HG03565 (cell line): ENCODE results near the gene WFDC11.
"Not testable (repeated sequence)": the region's sequence is repeated elsewhere in the genome, so short reads cannot be mapped to it uniquely, and the experiment has no call there.

Source experiments
- ATAC-seq: cut with Tn5 transposase; IDR thresholded peaks from one replicate; pipeline ENCODE4 v1.9.1; 2021; ENCODE audit warnings: mild to moderate bottlenecking, moderate library complexity; ENCODE audit not compliant: unreplicated experiment

WFDC11 gene

DNA sequence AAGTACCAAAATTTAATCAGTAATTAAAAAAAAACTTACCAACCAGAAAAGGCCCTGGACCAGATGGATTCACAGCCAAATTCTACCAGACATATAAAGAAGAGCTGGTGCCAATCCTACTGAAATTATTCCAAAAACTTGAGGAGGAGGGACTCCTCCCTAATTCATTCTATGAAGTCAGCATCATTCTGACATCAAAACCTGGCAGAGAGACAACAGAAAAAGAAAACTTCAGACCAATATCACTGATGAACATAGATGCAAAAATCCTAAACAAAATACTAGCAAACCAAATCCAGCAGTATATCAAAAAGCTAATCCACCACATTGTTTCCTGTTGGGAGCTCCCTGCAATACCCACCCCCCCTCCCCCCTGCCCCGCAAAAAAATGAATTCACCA, at the start of gene WFDC11:
Gene WFDC11 (minus strand): TSS at position 101 of the 400 bp plus-strand sequence. CDS start 19,639 bp downstream, outside the sequence.
- no peak for ATAC-seq

DNA sequence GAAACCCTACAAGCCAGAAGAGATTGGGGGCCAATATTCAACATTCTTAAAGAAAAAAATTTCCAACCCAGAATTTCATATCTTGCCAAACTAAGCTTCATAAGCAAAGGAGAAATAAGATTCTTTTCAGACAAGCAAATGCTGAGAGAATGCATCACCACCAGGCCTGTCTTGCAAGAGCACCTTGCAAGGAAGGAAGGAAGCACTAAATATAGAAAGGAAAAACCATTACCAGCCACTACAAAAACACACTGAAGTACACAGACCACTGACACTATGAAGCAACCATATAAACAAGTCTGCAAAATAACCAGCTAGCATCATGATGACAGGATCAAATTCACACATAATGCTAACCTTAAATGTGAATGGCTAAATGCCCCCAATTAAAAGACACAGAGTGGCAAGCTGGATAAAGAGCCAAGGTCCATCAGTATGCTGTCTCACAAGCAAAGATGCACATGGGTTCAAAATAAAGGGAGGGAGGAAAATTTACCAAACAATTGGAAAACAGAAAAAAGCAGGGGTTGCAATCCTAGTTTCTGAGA, 46.2 kb upstream of the WFDC11 start:
- not testable (repeated sequence) for ATAC-seq

DNA sequence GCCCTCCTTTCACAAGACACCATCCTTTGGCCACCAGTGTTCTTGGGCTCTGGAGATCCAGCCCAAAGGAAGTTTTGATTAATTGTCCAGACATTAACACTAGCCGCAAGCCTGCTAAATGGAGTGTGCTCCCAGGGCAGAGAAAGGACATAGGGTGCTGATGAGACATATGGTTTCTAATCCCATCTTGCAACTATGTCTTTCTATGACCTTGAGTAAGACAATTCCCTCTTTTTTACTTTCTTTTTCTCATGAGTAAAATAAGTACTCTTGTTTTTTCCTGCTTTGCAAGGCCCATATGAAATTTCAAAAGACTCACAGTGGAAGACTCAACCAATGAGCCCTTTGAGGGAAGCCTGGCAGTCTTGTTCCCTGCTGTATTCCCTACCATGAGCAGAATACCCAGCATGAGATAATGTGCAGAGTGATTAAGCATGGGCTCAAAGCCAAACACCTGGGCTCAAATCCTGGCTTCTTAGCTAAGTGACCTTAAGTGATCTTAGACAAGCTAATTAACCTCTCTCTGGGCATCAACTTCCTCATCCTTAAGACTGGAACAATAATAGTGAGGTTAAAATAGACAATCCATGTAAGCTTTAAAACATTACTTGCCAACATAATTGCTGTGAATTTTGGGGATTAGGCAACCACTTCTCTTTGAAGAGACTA, 35.1 kb upstream of the WFDC11 start, which contains the start of gene WFDC10B:
Gene WFDC10B (minus strand): TSS at position 51 of the 669 bp plus-strand sequence. CDS start 19,027 bp downstream, outside the sequence.
- no peak for ATAC-seq

DNA sequence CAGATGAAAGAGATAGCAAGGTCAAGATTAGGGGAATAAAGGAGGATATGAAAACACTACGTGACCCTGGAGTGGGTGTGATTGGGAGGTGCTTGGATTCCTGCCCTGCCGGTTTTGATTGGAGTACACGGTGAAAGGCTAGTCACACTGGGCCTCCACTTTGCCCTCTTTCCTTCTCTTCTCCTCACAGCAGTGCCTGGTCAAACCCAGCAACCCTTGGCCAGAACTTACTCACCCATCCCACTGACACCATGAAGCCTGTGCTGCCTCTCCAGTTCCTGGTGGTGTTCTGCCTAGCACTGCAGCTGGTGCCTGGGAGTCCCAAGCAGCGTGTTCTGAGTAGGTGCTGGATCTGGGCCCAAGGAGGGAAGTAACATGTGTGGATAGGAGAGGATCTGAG, 31.8 kb upstream of the WFDC11 start, which contains the start of gene WFDC13:
Gene WFDC13 (plus strand): TSS at position 166 of the 400 bp plus-strand sequence. CDS start 86 bp downstream, at position 252.
- ATAC-seq: no peak

DNA sequence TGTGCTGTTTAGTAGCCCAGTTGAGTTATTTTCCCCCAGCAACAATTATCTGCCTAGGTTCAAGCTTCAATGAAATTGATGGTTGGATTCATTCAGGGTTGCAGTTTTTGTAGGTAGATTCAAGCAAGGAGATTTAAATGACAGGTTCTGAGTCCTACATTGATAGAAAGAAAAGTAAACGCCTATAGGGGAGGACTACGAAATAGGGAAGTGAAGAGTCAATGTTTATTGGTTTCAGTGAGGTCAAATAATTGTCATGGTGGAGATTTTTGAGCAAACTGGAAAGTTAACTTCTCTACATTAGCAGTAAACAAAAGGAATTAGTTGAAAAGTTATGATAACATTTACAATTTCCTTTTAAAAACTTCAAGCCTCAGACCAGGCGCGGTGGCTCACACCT, 31.1 kb upstream of the WFDC11 start:
- ATAC-seq: no peak

DNA sequence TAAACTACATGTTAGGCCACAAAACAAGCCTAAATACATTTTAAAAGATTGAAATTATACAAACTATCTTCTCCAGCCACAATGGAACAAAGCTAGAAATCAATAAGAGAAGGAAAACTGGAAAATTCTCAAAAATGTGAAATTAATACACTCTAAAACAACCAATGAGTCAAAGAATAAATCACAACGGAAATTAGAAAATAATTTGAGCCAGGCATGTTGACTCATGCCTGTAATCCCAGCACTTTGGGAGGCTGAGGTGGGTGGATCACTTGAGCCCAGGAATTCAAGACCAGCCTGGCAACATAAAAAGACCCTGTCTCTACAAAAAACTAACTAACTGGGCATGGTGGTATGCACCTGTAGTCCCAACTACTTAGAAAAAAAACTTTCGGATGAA, 25.5 kb upstream of the WFDC11 start:
- ATAC-seq: no peak

DNA sequence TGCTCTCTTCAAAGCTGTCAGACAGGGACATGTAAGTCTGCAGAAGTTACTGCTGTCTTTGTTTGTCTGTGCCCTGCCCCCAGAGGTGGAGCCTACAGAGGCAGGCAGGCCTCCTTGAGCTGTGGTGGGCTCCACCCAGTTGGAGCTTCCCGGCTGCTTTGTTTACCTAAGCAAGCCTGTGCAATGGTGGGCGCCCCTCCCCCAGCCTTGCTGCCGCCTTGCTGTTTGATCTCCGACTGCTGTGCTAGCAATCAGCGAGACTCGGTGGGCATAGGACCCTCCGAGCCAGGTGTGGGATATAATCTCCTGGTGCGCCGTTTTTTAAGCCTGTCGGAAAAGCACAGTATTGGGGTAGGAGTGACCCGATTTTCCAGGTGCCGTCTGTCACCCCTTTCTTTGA, 23.3 kb upstream of the WFDC11 start:
- not testable (repeated sequence) for ATAC-seq

DNA sequence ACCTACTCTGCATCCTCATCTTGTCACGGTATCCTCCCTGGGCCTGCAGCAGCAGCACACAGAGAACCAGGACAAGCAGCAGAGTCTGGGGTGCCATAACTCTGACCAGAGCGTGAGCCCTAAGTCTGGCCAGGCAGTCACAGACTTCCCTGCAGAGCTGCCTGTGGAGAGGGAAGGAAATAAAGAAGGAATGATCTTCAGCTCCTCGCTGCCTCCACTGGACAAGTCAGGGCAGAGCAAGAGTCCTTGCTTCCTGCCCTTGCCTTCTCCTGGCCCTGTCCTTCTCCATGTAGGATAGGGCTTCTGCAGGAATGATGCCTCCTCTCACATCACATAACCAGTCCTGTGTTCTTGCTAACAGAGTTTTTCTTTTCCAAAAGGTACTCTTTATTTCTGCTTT, 15.9 kb upstream of the WFDC11 start:
- no peak for ATAC-seq

DNA sequence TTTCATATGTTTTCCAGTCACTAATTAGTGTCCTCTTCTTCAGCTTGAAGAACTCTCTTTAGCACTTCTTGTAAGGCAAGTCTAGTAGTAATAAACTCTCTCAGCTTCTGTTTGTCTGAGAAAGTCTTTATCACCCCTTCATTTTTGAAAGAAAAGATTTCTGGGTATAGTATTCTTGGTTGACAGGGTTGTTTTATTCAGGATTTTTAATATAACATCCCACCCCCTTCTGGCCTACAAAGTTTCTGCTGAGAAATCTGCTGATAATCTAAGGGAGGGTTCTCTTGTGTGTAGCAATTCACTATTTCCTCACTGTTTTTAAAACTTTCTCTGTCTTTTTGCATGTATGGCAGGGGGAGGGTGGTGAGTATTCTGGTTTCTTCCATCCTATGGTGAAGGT, 9.6 kb upstream of the WFDC11 start:
- ATAC-seq: no peak

DNA sequence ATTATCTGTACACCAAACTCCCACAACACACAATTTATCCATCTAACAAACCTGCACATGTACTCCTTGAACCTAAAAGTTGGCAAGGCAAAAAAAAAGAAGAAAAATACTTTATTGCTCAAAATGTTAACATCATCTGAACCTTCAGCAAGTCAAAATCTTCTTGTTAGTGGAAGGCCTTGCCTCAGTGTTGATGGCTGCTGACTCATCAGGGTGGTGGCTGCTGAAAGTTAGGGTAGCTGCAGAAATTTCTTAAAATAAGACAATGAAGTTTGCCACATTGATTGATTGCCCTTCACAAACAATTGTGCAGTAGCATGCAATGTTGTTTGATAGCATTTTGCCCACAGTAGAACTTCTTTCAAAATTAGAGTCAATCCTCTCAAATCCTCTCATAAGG, 2.7 kb upstream of the WFDC11 start:
- ATAC-seq: no peak

DNA sequence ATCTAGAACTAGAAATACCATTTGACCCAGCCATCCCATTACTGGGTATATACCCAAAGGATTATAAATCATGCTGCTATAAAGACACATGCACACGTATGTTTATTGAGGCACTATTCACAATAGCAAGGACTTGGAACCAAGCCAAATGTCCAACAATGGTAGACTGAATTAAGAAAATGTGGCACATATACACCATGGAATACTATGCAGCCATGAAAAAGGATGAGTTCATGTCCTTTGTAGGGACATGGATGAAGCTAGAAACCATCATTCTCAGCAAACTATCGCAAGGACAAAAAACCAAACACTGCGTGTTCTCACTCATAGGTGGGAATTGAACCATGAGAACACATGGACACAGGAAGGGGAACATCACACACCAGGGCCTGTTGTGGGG, 13.0 kb downstream of the WFDC11 start:
- not testable (repeated sequence) for ATAC-seq

DNA sequence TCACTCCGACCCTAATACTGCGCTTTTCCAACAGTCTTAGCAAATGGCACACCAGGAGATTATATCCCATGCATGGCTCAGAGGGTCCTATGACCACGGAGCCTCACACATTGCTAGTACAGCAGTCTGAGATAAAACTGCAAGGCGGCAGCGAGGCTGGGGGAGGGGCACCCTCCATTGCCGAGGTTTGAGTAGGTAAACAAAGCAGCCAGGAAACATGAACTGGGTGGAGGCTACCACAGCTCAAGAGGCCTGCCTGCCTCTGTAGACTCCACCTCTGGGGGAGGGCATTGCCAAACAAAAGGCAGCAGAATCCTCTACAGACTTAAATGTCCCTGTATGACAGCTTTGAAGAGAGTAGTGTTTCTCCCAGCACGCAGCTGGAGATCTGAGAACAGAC, 18.3 kb downstream of the WFDC11 start:
- ATAC-seq: not testable (repeated sequence)

DNA sequence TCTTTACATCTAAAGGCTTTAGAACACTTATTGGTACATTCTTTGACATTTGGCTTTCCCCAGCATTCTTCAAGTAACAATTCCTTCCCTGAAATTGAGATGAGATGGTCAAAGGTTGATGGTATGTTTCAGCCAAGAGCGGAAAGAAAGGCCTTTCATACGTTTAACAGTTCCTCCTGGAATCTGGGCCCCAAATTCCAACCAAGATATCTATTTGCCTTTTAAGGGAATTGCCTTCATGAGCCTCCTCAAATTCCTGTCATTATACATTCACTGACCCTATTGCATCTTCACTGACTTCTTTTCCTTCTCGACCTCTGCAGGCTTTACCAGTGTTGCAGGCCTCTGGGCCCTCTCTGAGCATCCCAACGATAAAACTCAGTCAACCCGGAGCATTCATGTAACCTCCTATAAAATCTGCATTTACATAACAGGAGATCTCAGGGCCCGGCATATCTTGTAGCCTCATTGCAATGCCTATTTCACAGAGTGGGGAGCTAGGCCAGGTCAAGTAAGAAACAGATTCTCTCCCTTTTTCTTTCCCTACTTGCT, 20.7 kb downstream of the WFDC11 start:
- ATAC-seq: no peak

DNA sequence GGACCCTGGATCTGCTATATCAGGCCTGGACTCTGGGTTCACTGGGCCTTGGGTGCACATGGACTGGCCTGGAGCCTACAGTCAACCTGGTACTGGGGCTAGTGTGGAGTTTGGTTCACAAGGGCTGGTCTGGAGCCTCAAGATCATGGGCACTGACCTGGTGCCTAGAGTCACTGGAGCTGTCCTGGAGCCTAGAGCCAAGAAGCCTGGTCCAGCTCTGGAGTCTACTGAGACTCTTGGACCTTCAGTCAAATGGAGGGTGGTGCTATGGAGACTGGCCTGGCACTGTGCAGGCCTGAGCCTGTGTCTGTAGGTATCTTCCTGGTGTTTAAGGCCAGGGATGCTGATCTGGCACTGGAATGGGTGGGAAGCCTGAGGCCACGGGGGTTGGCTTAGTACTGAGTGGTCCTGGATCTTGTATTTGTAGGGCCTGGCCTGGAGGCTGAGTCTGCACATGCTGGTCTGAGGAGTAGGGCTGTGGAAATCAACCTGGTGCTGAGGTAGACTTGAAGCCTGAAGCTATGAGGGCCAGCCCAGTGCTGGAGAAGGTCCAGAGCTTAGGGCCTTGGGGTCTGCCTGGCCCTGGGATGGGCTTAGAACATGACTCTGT, 22.5 kb downstream of the WFDC11 start:
- no peak for ATAC-seq

DNA sequence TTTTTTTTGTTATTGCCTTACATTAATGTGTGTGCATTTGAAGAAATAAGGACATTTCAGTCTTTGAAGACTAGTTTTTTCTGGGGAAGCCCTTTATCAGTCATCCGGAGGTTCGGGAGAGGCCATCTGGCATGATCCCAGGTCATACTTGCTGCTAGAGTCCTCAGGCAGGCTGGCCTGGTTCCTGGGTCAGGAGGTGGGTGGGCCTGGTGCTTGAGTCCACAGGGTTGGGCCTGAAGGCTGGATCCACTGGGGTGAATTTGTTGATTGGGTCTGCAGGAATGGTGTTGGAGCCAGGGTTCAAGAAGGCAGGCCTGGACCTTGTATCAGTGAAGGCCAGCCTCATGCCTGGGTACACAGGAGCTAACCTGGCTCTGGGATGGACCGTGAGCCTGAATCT, 23.2 kb downstream of the WFDC11 start:
- no peak for ATAC-seq

DNA sequence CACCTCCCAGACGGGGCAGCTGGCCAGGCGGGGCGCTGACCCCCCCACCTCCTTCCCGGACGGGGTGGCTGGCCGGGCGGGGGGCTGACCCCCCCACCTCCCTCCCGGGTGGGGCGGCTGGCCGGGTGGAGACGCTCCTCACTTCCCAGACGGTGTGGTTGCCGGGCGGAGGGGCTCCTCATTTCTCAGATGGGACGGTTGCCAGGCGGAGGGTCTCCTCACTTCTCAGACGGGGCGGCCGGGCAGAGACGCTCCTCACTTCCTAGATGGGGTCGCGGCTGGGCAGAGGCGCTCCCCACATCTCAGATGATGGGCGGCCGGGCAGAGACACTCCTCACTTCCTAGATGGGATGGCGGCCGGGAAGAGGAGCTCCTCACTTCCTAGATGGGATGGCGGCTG, 24.2 kb downstream of the WFDC11 start:
- ATAC-seq: not testable (repeated sequence)

DNA sequence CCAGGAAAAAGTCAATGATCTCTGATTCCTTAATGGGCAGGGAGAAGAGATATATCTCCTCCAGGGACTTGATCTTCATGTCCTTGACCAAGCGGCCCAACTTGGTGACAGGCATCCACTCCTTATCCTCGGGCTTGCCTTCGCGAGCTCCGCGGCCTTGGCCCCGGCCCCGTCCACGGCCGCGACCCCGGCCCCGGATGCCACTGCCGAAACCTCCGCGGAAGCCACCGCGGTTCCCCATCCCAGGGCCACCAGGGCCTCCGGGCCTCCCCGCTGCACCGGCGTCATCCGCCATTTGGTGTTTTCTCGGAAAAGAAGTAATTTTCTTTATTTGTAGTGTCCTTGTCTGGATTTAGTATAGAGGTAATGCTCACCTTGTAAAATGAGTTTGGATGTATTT, 29.0 kb downstream of the WFDC11 start:
- ATAC-seq: not testable (repeated sequence)

DNA sequence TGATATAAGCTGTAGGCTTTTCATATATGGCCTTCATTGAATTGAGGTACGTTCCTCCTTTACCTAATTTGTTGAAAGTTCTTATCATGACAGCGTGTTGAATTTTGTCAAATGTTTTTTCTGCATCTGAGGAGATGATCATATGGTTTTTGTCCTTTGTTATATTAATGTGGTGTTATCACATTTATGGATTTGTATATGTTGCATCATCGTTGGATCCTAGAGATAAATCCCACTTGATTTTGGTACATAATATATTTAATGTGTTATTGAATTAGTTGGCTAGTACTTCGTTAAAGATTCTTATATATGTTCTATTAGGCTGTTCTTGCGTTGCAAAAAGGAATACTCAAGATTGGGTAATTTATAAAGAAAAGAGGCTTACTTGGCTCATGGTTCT, 30.4 kb downstream of the WFDC11 start:
- ATAC-seq: no peak

DNA sequence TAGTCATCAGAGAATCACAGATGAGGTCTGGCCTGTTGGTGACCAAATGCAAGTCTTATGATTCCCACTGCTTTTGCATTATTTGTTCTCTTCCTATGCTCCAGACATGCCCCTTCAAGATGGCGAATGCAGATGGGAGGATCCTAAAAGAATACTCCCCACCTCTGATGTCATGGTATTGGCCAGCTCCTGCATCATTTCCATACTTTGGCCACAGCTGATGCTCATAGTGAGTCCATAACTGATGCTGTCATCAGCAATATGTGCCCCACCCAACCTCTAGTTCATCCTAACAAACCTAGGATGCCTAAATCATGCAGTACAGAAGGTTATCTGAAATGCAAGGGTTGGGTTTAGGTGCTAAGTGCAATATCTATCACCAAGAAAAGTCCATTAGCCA, 33.5 kb downstream of the WFDC11 start:
- ATAC-seq: no peak

DNA sequence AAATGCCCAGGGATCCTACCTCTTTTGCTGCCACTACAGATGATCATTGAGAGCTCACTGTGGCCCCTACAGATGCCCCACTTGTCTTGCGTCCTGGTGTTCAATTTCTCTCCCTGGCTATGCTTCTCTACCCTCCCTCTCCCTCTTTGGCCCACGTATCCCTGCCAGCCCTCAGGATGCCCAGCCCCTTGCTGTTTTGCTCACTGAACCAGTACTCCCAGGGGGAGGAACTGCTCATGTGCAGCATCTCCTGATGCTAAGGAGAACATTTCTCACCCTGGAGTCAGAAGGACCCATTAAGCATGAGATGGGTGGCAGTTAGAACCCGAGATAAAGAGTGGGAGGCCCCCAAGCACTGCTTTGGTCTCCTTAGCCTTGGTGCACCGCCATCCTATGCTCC, 38.9 kb downstream of the WFDC11 start, which contains the start of gene WFDC9:
Gene WFDC9 (minus strand): TSS at position 101 of the 400 bp plus-strand sequence. CDS start 21,103 bp downstream, outside the sequence.
- ATAC-seq: no peak

DNA sequence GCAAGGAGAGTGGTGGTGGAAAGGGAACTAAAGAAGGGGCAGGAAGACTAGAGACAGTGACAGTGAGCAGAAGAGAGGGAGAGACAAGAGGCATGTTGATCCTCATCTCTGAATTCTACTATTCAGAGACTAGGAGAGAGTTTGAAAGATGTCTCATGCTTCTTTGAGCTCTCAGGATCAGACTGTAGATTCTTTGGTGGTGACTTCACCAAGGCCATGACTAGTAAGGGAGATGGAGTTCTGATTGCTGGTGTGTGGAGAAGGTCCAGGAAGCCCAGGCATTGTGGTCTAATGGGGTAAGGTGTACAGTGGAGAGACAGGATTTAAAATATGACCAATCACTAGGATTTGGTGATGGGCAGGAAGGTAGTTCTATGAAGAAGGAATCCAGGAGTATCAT, 39.7 kb downstream of the WFDC11 start:
- ATAC-seq: no peak
